NCI-H524 (cell line): ENCODE results near the gene SYK.

Experiments
- DNase-seq, 2 experiments: peaks; one replicate each; lab custom pipeline; 2025; lab: John Stamatoyannopoulos, UW

The SYK gene

DNA sequence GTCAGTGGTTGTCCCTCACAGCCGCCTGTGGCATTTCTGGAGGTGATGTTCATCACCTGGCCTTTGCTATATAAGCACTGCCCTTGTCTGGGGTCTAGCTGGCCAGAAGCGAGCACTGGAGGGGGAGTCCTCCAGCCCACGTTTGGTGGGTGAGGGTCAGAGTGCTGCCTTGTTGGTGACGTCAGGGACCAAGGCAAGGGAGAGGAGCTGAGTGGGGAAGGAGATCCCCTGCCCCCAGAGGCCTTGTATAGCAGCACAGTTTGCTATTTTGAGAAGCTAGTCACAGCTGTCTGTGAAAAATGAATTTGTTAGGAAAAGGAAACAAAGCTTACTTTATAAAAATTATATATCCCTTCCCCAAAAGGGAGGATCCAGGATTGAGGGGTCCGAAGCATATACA is 49.8 kb downstream of the SYK start:
- DNase-seq = no peak

DNA sequence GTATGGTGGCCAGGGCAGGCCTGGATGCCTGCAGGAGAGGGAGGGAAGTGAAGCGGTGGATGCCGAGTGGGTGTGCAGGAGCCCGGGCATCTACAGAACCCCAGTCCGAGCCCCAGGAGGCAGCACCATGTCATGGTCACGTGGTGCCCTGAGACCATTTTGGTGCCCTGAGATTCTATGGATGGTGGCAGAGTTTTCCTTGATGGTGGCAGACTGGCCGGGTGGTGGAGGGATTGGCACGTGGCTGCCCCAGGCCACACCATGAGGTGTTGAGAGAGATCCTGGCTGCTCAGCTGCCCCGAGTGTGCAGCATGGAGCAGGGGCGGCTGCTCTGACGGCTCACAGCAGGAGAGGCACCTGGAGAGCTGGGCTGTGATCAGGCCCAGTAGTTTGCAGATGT is 52.3 kb downstream of the SYK start:
- no peak for DNase-seq

- DNase-seq = peak in 1 of 2 experiments; percentile 52
These were observed 53.1 kb downstream of the SYK start for GRCh38 chr9:90854637-90855175.

DNA sequence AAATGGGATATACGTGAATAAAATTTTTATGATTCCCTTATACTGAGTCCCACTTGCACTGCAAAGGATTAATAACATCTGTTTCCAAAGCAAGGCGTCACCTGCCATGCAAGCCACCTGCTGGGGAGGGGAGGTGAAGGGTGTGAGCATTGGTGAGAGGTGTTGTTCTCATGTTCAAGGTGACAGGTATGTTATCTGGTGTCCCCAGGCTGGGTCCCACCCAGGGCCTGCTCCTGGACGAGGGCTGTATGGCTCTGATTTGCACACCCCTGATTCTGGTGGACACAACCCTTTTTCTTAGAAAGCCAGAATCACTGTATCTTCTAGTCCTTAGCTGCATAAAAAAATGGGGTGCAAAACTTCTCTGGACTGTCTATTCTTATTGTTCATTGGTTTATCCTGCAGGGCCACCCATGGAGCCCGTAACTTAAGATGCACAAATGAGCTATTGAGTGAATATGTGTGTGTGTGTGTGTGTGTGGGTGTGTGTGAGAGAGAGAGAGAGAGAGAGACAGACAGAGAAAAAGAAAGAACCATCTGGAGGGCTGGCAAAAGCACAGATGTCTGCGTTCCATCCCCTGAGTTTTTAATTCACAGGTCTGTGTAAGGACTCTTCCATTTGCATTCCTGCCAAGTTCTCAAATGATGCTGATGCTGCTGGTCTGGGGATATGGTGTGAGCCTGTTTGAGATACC is 53.7 kb downstream of the SYK start:
- peak; percentile 54 to 90 for DNase-seq

DNA sequence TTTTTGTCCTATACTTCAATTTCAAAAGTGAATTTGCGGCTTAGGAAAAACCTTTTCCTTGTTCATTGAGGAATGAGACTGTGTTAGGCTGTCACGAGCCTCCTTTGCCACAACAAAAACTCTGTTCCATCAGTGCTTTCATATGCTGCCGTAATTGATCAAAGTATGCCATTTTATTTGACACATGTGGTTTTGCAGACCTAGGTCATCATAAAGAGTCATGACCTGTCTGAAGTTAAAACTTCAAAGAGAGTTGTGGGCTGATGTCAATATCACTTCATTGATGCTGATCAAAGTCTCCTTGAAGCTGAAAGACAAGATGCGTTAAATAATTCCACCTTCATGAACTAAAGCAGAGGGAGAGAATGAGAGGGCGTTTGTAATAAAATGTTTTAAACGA is 55.5 kb downstream of the SYK start:
- DNase-seq = no peak

- no peak for DNase-seq
These were observed 56.2 kb downstream of the SYK start for GRCh38 chr9:90857855-90858254.

GRCh38 chr9:90858457-90858901 is 56.9 kb downstream of the SYK start:
- no peak for DNase-seq

GRCh38 chr9:90860382-90860781 is 58.8 kb downstream of the SYK start:
- no peak for DNase-seq

DNA sequence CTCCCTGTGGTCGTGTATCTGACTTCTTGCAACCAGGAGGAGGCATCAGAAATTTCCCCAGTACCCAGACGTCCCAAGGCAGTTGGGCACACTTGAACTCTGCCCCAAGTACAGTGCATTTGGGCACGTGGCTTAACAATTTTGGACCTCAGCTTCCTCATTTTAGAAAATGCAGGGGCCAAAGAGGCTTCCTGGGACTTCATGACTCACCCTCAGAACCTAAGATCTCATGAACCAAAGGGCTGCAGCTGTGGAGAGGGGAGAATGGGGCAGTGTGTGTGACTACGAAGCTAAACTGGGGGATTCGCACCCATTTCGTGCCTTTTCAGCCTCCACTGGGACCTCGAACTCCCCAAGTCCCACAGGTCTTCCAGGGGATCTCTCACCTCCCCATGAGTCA is 59.2 kb downstream of the SYK start:
- no peak for DNase-seq

- DNase-seq = no peak
These were observed 59.8 kb downstream of the SYK start for GRCh38 chr9:90861380-90861779.

- no peak for DNase-seq
These were observed 60.5 kb downstream of the SYK start for GRCh38 chr9:90861826-90862740.

- no peak for DNase-seq
These were observed 63.2 kb downstream of the SYK start for GRCh38 chr9:90864779-90865178.

- DNase-seq = no peak
These were observed 65.5 kb downstream of the SYK start for GRCh38 chr9:90867101-90867500.

DNA sequence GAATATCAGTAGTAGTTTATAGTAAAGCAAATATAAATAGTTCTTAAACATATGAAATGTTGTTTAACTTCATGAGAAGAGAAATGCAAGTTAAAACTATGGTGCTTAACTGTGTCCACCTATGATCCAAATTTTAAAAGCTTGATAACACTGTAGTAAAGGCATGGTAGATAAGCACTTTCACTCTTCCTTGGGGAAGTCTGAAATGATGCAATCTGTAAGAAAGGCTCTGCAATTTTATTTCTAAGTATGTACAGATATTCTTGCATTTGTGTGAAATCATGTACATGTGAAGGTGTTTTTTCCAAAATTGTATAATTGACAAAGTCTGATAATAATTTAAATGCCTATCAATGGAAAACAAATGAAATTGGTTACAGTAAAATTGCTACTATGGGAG is 66.9 kb downstream of the SYK start:
- DNase-seq = no peak

DNA sequence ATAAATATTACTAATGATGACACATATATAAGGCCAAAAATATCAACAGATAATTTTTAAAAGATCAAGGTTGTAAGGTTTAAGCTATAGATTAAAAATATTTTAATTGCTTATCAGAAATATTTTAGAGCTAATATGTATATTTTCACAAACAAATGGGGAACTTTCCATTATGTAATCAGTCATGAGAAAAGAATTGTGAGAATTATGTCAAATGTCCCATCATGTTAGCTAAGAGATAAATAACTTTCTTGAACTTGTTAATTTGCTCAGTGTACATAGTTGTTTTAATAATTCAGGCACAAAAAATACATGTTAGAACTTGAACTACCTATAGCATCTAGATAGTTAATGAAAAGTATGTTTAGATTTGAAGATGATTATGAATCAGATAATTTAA is 67.7 kb downstream of the SYK start:
- no peak for DNase-seq

- DNase-seq = peak; percentile 41 to 52
These were observed 69.2 kb downstream of the SYK start for GRCh38 chr9:90870621-90871326.

GRCh38 chr9:90871327-90871935 is 69.8 kb downstream of the SYK start:
- no peak for DNase-seq

DNA sequence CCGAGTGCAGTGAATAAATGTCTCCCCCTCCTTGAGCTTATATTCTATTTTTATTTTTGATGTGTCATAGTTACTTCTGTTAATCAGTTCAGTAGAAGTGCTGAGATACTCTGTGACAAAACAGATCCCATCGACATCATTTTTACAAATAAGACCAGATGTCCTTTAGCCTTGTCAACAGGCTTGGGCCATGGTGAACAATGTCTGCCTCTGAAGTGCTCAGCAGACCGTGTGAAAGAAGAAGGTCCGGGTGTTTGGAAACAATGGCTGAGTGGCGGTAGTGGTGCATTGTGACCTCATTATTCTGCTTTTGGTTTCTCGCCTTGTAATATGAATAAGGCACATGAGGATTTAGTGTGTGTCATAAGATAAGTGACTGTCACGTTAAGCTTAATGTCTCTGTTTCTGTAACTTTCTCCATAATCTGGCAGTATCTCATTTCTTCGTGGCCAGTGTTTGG is 71.2 kb downstream of the SYK start:
- DNase-seq = peak in 1 of 2 experiments; percentile 33

- DNase-seq = no peak
These were observed 71.8 kb downstream of the SYK start for GRCh38 chr9:90873422-90873821.

DNA sequence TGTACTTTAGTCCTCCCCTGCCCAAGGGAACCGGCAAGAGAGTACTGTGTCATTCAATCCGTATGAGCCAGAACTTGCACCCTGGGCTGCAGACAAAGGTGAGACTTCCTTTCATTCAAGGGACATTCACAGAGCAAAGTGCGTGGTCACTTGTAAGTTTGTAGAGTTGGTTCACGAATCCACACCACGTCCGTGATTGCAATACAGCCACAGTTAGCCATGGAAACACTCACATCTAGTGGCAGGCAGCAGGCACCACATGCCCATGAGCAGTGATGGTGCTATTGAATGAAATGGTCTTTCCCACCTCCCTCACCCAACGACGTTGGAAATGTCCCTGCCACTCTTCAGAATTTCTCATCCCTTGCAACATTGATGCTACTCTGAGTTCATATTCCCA is 72.6 kb downstream of the SYK start:
- DNase-seq = peak in 1 of 2 experiments; percentile 14

DNA sequence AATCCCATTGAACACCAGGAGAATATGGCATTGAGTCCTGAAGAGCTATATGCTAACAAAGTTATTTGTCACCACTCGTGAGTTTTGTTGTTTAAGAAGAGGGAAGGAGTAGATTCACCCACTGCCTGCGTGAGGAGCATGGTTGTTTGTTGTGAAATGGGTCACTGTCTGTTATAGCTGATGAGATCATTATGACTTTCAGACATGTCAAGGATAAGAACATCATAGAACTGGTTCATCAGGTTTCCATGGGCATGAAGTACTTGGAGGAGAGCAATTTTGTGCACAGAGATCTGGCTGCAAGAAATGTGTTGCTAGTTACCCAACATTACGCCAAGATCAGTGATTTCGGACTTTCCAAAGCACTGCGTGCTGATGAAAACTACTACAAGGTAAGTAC is 76.9 kb downstream of the SYK start:
- no peak for DNase-seq

GRCh38 chr9:90880066-90880465 is 78.4 kb downstream of the SYK start:
- DNase-seq = no peak
